Transverse colon (tissue), 4 donors: ENCODE measurements around the gene PTGIS.
A peak's percentile ranks its signal among the peaks of the same experiment; 100 is the strongest.

Source experiments
- CTCF ChIP-seq, 5 experiments: fragments of 200-600 bp in 3 of 5; fragments of 450-650 bp in 2 of 5; sonication (generic) in 3 of 5; IDR thresholded peaks; 1 replicate in 2 of 5; 2 replicates in 3 of 5; pipeline ENCODE4 v1.5.1; 2016 to 2017; ENCODE audit warnings: antibody characterized with exemption in 5 of 5, inconsistent platforms in 3 of 5, mild to moderate bottlenecking in 2 of 5, moderate library complexity in 1 of 5
- EP300 ChIP-seq: sonication (generic); formaldehyde crosslinking; IDR thresholded peaks from one replicate; pipeline ENCODE4 v1.6.1; 2017; ENCODE audit warnings: antibody characterized with exemption, low read depth
- POLR2A ChIP-seq: fragments of 450-650 bp; IDR thresholded peaks from one replicate; pipeline ENCODE4 v1.6.1; 2016; ENCODE audit warnings: antibody characterized with exemption, mild to moderate bottlenecking, moderate library complexity
- POLR2AphosphoS5 ChIP-seq, 3 donors: sonication (generic); formaldehyde crosslinking; IDR thresholded peaks; one replicate each; pipeline ENCODE4 v1.6.1; 2016; ENCODE audit warnings: antibody characterized with exemption in 3 of 3

- TF ChIP-seq POLR2A (no peak), CTCF (IDR thresholded peaks at IDR 0.05) (peak; percentile 71 to 85 (median 75)), EP300 (no peak), POLR2AphosphoS5 (IDR thresholded peaks at IDR 0.05) (no peak)
Measured at GRCh38 chr20:49484180-49485140, 83.5 kb downstream of the PTGIS start.
